ENCODE data around the gene ILKAP. TPM values are rescaled to one million over a fixed set of nuclear protein-coding genes. Genes with fewer than 3 reads are reported as not detected.

Gene ILKAP
- total RNA-seq, 1 donor from 2014 or later, result 22.6 TPM

- H3K36me3 ChIP-seq, result no peaks in the 10 kb centered on the region
- H3K4me3 ChIP-seq, result peak overlapping the region; percentile 99
- H3K27me3 ChIP-seq, result no peaks in the 10 kb centered on the region
- H3K9me3 ChIP-seq, result no peaks in the 10 kb centered on the region
- no peak for TF ChIP-seq CTCF (IDR thresholded peaks at IDR 0.05)
- H3K4me1 ChIP-seq, result peaks cover 12 to 23% of the 10 kb centered on the region in 2 donors
- DNase-seq (ENCODE audit: low spot score in 2 of 2), result no peak
- intact Hi-C loops (cut with DNase I), result loop anchor here (1.0 to 2.0 kb wide), 3 partner anchors 33 to 65 kb away; partner anchors contain the start of genes HES6 and KLHL30
- peak overlapping the region; percentile 88 to 98 for H3K27ac ChIP-seq
Observed at GRCh38 chr2:238203973-238204683, 633 bp upstream of the ILKAP start.

GRCh38 chr2:238202326-238203093, 985 bp downstream of the ILKAP start:
- Histone ChIP-seq H3K27me3 (no peaks in the 10 kb centered on the region), H3K27ac (peak overlapping the region; percentile 83 to 98), H3K36me3 (no peaks in the 10 kb centered on the region), H3K9me3 (no peaks in the 10 kb centered on the region), H3K4me3 (peak overlapping the region; percentile 99), H3K4me1 (peaks cover 12 to 23% of the 10 kb centered on the region in 2 donors)
- DNase-seq (ENCODE audit: low spot score in 2 of 2), result no peak
- no peak for TF ChIP-seq CTCF (IDR thresholded peaks at IDR 0.05)
- intact Hi-C loops (cut with DNase I), result loop anchor here (1.0 to 2.0 kb wide), 3 partner anchors 32 to 64 kb away; partner anchors contain the start of genes HES6 and KLHL30

- TF ChIP-seq CTCF (IDR thresholded peaks at IDR 0.05), result no peak
- intact Hi-C loops (cut with DNase I), result no loop called here
- H3K4me3 ChIP-seq, result no peak overlapping the region
Observed at GRCh38 chr2:238190445-238190844, 13.1 kb downstream of the ILKAP start.

GRCh38 chr2:238187618-238188548, 15.6 kb downstream of the ILKAP start:
- no peaks in the 10 kb centered on the region for H3K9me3 ChIP-seq
- H3K4me1 ChIP-seq, result no peaks in the 10 kb centered on the region
- no peak overlapping the region for H3K27ac ChIP-seq
- DNase-seq (ENCODE audit: low spot score in 2 of 2), result no peak
- no peaks in the 10 kb centered on the region for H3K27me3 ChIP-seq
- H3K36me3 ChIP-seq, result peaks cover 96 to 97% of the 10 kb centered on the region in 2 donors
- no peak for TF ChIP-seq CTCF (IDR thresholded peaks at IDR 0.05)
- intact Hi-C loops (cut with DNase I), result no loop called here
- no peak overlapping the region for H3K4me3 ChIP-seq

More at GRCh38 chr2:238190445-238190844, 13.1 kb downstream of the ILKAP start:
- no peak for DNase-seq (ENCODE audit: low spot score in 2 of 2)
- H3K9me3 ChIP-seq, result no peaks in the 10 kb centered on the region
- no peaks in the 10 kb centered on the region for H3K4me1 ChIP-seq
- no peaks in the 10 kb centered on the region for H3K27me3 ChIP-seq
- peaks cover 89 to 90% of the 10 kb centered on the region in 2 donors for H3K36me3 ChIP-seq
- no peak overlapping the region for H3K27ac ChIP-seq

GRCh38 chr2:238183821-238184220, 19.7 kb downstream of the ILKAP start:
- no peak overlapping the region for H3K4me3 ChIP-seq
- no peak overlapping the region for H3K27ac ChIP-seq
- no peak for TF ChIP-seq CTCF (IDR thresholded peaks at IDR 0.05)
- no peaks in the 10 kb centered on the region for H3K9me3 ChIP-seq
- no peaks in the 10 kb centered on the region for H3K4me1 ChIP-seq
- H3K27me3 ChIP-seq, result no peaks in the 10 kb centered on the region
- DNase-seq (ENCODE audit: low spot score in 2 of 2), result no peak
- intact Hi-C loops (cut with DNase I), result no loop called here
- H3K36me3 ChIP-seq, result peaks cover 98 to 99% of the 10 kb centered on the region in 2 donors

Data from ascending aorta (tissue), 2 donors.